HG03060 (cell line): Measurements from ENCODE around the gene PHF14.
"Not testable (repeated sequence)": the region's sequence is repeated elsewhere in the genome, so short reads cannot be mapped to it uniquely, and the experiment has no call there.

ENCODE experiments used
- ATAC-seq: cut with Tn5 transposase; IDR thresholded peaks from one replicate; pipeline ENCODE4 v1.9.1; 2021; ENCODE audit warnings: low read depth, moderate number of reproducible peaks; ENCODE audit not compliant: unreplicated experiment

PHF14 gene

DNA sequence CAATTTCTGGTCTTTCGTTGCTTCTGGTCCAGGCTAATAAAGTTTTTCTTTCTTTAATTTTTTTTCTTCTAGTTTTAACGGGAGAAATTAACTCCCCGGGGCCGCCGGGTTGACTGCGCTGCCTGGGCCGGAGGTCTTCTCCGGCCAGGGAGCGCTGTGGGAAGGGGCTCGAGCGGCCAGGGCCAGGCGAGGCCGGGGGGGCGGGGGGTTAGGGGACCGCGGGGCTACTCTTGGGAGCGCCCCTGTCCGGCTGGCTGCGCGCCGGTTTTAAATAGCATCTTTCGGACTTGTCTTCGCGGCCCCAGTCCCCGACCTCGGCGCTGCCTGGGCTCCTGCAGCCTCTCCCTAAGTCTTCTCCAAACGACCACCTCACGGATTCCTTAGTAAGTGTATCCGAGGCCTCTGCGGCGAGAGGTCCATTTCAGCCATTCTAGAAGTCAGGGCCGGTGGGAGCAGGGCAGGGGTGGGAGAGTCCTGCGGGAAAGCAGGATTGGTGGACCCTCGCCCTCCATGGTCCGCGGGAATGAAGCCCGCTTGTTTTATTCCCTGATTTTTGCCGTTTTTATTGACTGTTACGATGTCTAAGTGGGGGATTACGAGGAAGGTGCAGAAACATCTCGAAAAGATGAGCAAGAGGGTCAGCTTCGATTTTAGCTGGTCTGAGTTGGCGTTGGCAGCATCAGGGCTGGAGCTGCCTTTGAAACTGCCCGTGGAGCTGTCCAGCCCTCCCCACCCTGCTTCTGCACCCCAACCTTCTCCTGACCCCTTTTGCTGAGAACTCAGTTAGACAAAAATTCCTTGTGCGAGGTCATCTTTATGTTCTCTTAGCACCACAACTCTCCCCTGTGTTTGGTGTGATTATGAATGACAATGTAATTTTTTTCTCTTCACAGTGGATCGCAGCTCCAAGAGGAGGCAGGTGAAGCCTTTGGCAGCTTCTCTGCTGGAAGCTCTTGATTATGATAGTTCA, 555 bp downstream of the PHF14 start:
- ATAC-seq: no peak

DNA sequence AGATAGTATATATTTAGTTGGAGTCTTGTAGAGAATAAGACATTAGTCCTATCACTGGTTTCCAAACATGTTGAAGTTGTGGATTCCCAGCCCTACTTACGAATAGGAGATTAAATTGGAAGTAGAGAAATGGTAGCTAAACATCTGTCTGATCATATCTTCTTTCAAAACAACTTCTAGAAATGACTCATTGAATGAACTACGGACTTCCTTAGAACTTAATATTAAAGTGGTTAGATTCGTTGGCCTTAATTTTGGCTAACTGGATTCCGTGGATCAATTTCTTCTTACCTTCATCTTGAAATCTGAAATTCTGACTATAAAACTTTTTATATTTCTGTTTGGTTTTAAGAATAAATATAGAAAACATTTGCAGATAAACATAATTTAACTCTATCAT, 3.4 kb downstream of the PHF14 start:
- ATAC-seq: no peak

DNA sequence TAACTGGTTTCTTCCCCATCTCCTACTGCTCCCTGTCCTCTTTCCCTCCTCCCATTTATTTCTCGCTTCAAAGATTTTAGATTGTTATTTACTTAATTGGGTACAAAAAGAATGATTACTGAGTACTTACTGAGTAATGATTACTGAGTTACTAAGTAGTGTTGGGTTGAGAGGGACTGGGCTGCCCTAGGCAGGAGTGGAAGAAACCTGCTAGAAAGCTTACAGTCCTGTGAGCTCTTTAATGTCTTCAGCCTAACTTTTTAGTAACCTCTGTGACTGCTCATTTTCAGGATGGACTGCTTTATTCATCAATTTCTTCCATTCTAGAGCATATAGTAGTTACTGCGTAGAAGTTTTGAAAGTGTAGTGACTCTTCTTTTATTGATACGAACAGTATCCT, 7.6 kb downstream of the PHF14 start:
- no peak for ATAC-seq

DNA sequence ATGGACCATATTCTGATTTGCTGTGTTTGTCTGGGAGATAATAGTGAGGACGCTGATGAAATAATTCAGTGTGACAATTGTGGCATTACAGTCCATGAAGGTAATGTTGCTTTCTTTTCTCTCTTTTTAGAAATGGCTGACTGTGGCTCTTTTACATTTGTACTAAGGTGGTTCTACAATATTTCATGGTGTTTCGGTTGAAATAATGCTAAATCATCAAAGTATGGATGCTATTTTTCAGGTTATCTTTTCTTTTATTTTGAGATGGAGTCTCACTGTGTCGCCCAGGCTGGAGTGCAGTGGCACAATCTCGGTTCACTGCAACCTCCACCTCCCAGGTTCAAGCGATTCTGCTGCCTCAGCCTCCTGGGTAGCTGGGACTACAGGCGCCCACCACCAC, 17.1 kb downstream of the PHF14 start:
- ATAC-seq: not testable (repeated sequence)

DNA sequence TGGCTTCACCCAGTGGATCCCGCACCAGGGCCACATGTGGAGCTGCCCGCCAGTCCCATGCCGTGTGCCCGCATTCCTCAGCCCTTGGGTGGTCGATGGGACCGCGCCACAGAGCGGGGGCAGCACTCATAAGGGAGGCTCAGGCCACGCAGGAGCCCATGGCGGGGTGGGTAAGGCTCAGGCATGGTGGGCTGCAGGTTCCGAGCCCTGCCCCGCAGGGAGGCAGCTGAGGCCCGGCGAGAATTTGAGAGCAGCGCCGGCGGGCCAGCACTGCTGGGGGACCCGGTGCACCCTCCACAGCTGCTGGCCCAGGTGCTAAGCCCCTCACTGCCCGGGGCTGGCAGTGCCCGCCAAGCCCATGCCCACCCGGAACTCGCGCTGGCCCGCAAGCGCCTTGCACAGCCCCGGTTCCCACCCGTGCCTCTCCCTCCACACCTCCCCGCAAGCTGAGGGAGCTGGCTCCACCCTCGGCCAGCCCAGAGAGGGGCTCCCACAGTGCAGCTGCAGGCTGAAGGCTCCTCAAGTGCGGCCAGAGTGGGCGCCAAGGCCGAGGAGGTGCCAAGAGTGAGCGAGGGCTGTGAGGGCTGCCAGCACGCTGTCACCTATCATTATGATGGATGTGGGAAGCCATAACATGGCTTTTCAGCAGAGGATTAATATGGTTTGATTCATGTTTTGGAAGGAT, 22.0 kb downstream of the PHF14 start:
- not testable (repeated sequence) for ATAC-seq

DNA sequence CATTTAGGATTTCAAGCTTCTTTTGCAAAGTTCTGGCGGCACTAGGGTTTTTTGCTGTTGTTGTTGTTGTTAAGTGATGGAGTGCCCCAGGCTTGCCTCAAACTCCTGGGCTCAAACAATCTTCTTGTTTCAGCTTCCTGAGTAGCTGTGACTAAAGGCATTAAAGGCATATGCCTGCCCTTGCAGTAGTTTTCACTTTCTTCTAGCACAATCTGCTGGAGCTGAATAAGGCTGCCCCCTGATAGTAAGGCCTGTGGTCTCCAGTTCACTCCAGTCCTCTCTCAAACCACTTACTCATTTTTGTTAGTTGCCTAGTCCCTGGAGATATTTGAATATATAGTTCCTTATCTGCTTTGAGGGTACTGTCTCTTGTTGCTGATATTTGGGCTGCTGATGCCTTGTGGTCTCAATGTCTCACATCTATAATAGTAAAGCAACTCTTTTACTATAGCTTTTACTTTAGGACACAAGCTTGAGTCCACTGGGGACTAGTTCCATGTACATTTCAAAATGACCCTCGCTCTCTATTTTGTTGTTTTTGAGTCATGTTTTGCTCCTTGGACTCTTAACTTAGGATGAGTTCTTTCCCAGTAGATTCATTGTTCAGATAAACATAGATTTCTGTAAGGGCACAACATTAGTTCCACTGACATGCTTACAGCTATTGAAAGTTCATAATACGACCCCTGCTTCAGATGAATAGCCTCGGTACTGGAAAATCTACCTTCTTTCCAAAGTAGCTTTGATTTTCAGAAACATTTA, 25.5 kb downstream of the PHF14 start:
- no peak for ATAC-seq

DNA sequence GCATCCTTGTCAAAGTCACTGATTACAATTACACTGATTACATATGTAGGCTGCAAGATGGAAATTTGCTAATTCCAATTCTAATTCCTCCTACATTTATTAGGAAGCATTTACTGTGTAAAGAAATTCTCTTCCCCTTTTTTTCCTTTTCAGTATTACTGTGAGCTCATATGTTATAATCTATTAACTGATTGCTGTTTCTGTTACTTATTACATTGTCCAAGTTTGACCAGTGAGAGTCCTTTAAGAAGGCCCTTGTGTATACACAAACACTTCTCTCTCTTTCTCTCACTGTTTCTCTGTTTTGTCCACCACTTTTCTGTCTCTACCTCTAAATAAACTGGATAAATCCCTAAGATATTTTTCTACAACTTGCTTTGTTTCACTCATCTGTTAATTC, 31.5 kb downstream of the PHF14 start:
- no peak for ATAC-seq

DNA sequence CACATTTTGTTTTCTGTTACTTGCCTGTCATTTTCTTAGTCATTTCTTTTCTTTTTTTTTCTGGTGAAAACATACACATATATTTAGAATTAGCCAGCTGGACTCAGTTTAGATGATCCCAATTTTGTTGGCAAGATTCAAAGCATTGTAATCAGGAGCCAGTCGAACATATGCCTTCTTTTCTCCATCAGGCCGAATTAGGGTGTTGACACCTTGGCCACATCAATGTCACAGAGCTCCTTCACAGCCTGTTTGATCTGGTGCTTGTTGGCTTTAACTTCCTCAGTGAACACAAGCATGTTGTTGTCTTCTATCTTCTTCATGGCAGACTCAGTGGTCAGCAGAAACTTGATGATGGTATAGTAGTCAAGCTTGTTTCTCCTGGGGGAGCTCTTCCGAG, 32.6 kb downstream of the PHF14 start:
- no peak for ATAC-seq

DNA sequence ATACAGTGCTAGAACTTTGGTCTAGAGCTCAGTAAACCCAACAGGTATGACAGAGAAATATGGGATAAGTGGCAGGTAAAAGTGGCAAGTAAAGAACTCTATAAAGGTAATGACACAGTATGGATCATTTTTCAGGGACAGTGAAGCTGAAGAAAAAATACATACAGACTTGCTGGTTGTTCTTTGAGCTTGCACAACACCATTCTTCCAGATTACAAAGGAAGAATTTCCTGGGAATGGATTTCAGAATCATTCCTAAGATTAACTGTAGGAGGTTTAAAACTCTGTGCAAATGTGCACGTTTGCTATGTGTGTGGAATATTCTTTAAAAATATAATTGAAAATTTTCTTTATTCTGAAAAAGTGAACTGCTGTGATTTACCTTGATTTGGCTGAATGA, 36.0 kb downstream of the PHF14 start:
- ATAC-seq: no peak

DNA sequence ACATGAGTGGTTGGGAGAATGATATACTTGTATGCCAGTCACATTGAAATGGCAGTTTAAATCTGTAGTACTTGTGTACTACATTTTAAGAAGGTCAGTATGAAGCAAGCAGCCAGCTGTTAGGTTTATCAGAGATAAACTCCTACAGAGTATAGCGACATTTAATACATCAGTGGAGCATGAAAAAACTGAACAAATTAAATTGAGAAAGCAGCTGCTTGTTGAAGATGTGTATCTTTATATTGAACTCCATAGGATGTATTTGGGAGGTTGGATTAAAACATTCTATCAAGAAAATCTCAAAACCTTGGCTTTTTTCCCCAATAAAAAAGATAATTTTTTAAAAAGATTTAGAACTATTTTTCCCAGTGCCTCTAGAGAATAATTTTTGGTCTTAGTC, 47.8 kb downstream of the PHF14 start:
- ATAC-seq: no peak

DNA sequence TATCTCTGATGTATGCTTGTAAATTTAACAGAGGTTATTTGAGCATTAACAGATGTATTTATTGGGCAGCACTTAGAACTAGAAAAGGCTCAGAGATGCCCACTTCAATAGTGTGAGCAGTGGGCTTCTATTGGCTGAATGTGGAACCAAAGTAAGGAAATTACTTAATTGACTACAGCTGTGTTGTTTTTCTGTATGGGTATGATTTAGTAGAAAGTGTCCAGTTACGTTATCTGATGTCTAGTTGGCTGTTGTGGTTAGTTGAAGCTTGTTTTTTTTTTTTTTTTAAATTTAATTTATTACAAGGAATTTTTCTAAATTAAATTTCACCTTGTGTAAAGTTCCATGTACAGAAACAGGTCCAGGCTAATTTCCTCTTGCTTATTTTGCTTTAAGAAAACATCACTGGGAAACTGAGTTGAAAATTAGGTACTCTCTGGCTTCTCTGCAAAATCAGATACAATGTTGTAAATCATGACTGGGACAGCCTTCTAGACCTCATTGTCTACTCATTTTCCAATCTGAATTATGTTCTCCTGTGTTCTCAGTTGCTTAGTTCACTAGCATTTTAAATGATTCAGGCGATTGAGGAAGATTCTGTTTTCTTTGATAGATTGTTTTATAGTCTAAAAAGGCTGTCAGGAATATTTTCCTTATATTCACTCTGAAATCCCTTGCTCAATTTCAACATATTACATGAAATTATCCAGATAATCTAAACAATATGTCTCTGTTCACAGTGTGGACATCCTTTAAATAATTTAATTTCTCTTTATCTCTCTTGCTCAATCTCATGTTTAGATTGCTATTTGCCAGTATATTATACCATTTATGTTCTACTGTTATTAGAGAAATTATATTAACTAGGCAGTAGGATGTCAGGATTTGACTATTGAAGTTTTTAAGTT, 53.0 kb downstream of the PHF14 start:
- no peak for ATAC-seq

DNA sequence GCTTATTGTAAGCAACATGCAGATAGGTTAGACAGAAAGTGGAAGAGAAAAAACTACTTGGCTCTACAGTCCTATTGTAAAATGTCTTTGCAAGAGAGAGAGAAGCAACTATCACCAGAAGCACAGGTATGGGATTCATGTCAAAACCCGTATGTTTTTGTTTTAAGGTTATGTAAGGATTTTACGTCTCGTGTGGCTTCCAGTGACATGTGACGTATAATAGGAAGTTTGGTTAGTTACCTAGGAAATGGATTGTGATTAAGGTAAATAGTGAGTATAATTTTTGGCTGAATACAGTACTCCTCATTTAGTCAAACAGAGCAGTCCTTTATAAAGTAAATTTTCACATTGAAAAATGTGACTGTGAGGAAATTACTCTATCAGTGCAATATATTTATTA, 62.0 kb downstream of the PHF14 start:
- no peak for ATAC-seq

DNA sequence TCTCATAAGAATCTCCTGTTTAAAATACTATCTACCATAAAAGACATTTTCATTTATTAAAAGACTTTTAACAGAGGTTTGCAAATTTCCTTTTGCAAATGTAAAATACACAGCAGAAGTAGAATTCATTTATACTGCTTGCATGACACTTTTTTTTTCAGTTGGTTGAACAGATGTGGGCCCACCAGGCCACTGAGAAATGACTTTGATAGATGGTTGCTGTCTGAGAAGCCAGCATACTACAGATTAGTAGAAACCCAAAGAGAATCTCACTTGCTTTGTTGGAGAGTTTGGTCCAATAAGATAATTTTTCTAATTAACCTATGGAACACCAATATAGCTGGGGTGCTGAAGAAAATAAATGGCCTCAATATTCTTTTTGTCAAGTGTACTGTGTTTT, 66.3 kb downstream of the PHF14 start:
- ATAC-seq: no peak

DNA sequence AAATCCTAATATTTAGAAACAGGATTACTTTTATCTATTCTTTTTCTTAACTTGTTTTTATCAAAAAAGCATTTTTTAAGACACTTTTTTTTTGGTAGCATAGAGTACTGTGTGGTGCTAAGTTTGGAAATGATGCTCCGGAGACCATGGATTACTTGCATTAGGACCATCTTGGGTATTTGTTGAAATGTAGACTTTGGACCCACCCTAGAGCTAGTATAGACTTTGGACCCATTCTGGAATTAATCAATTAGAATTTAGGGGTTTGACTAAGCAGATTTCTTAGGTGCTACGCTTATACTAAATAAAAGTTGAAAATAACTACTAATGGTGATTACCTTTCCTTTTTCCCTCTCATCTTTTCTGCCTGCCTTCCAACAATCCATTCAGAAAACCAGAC, 80.4 kb downstream of the PHF14 start:
- no peak for ATAC-seq

DNA sequence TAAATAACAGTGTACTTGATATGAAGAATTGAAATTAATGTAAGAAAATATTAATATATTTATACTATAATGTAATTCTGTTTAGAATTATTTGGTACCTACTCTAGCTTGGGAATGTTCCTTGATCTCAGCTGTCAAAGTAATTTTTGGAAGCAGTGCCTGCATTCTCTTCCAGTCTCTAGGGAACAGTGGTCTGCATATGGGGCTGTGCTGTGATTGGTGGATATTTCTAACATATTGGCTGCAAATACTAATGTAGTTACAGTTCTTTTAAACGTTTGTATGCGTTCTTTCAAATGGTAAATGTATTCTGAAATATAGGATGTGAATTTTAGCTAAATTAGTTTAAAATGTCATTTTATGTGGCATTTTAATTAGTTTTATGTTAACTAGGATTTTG, 87.2 kb downstream of the PHF14 start:
- ATAC-seq: no peak

DNA sequence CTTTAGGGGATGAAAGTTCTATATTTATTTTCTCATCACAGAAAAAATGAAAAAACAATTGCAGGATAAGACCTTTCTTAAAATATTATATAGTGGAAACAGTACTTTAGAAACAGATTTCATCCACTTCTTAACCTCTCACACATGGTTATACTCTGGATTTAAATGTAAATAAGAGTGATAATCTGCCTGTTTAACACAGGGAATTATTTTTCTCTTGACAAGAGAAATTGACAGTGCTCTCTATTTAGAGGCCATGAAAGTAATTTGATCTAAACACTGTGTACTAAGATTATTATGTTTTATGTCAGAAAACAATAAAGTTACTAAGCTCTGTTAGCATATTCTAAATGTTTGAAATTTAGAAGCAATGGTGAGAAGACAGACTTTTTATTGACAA, 88.4 kb downstream of the PHF14 start:
- ATAC-seq: no peak

DNA sequence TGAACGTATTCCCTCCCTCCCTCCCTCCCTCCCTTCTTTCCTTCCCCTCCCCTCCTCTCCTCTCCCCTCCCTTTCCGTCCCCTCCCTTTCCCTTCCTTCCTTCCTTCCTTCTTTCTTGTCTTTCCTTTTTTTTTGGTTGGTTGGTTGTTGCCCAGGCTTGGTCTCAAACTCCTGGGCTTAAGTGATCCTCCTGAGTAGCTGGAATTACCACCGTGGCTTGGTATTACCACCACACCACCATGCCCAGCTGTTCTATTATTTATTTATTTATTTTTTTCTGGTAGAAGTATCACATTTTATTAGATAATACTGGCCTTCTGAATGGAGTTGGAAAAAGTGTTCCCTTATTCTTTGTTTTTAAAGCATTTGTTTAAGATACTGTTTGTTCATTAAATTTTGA, 95.9 kb downstream of the PHF14 start:
- no peak for ATAC-seq

DNA sequence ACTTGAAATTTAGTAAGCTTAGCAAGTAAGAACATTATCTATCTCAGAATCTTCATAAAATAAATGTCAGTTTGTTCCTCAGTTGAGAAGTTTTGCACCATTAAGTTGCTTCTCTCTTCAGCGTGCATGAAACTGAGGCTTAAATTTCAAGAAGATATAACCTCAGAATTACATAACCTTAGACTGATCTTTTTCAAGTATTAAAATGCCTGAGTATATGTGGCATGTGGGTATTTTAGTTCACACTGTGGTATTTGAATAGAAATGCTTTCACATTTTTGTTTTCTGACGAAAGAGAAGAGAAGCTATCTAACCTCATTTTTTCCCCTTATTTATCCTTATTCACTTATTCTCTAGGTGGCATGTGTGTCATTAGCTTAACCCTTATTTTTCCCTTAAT, 104.1 kb downstream of the PHF14 start:
- no peak for ATAC-seq

DNA sequence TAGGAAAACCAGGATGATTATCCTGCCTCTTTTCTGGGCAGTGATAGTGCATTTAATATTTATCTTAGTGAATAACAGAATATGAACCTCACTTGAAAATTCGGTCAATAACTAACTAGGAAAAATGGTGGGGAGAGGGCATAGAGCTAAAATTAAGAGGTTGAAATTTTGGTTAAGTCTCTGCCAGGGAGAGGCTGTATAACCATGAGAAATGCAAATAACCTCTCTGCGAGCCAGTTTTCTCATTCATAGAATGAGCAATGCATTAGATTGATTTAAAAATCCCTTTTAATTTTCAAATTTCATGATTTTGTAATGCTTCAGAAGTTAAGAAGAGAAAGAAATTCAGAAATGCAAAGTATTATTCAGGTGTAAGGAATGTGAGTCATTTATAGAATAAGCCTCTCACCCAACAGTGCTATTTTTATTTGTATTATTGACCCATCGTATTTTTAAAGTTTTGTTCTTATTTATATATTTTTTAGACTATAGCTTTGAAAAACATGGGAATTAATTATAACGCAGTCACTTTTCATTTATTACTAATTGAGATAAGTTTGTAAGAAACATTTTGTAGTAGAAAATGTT, 104.7 kb downstream of the PHF14 start:
- ATAC-seq: no peak

DNA sequence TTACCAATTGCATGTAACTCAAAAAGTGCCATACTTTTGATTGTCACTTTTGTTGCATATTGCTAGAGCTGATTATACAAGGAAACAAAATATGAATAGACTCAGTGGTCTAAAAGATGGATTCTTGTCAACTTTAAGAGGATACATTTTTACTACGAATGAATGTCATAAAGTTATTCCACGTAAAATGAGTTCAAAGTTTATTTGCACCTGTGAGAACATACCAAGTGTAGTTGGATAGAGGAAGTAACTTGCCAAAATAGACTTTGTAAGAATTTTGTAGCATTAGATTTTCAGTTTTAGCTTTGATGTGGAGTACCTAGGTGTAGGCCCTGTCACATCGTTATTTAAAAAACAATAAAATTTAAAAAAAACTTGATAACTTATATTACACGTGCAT, 106.2 kb downstream of the PHF14 start:
- ATAC-seq: no peak
